Placental epithelial cell (primary cell): Measurements from ENCODE around the gene TEX48. TPM values are rescaled to one million over a fixed set of nuclear protein-coding genes. Genes with fewer than 3 reads are reported as not detected.

Experiments used
- total RNA-seq: library from RNA; depleted of rRNA; stranded (reverse); fragments of >200 nt; gene quantifications from 2 replicates; pipeline ENCODE4 v1.2.3, GENCODE V29; 2012

Gene TEX48, protein sequence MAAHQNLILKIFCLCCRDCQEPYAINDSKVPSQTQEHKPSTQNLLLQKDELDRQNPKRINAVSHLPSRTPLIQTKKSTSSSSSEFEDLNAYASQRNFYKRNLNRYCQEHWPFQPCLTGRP
- not detected in 2 replicates for total RNA-seq

GRCh38 chr9:114681594-114682332 lies at the start of gene TEX48:
TSS of gene TEX48 (minus strand) at chr9:114682192. CDS start at chr9:114671723, 10,469 bp downstream.

GRCh38 chr9:114657705-114658104 lies 24.3 kb downstream of the TEX48 start, which contains the start of gene TEX53:
TSS of gene TEX53 (minus strand) at chr9:114657805. CDS start at chr9:114657774, 31 bp downstream.

Other genes starting within 250 kb of the TEX48 start
- gene WHRN, start 176.7 kb downstream of the TEX48 start, total RNA-seq: 4.7 and 5.6 TPM in 2 replicates
- 114 and 128 TPM in 2 replicates for gene ATP6V1G1, start 94.4 kb downstream of the TEX48 start, total RNA-seq
- gene TMEM268, start 70.9 kb downstream of the TEX48 start, total RNA-seq: 9.8 and 11.9 TPM in 2 replicates
- not detected in 2 replicates for gene TEX53, start 24.4 kb downstream of the TEX48 start, total RNA-seq
- gene TNFSF15, start 123.8 kb upstream of the TEX48 start, total RNA-seq: 0.22 TPM in 1 of 2 replicates, not detected in the other
- gene TNFSF8, start 248.4 kb upstream of the TEX48 start, total RNA-seq: not detected in 2 replicates